Muscle layer of colon (tissue), 2 donors: ENCODE data around the gene KPNB1.

Experiments
- H3K27ac ChIP-seq: one replicate; pipeline ENCODE4 v1.7.0; 2013; ENCODE audit warnings: low read depth, mild to moderate bottlenecking, low read length, moderate library complexity
- H3K27me3 ChIP-seq, 2 donors: one replicate each; pipeline ENCODE4 v1.7.0; 2013; ENCODE audit warnings: low read length in 2 of 2, mild to moderate bottlenecking in 2 of 2; ENCODE audit not compliant: insufficient read depth in 2 of 2, control insufficient read depth in 1 of 2
- H3K36me3 ChIP-seq: one replicate; pipeline ENCODE4 v1.7.0; 2013; ENCODE audit warnings: mild to moderate bottlenecking, low read length; ENCODE audit not compliant: insufficient read depth
- H3K4me1 ChIP-seq: one replicate; pipeline ENCODE4 v1.7.0; 2013; ENCODE audit warnings: mild to moderate bottlenecking, low read length; ENCODE audit not compliant: insufficient read depth
- H3K4me3 ChIP-seq, 2 donors: one replicate each; pipeline ENCODE4 v1.7.0; 2013; ENCODE audit warnings: low read length in 2 of 2, low read depth in 1 of 2, mild to moderate bottlenecking in 1 of 2, moderate library complexity in 1 of 2
- H3K9ac ChIP-seq: one replicate; pipeline ENCODE4 v1.7.0; 2013; ENCODE audit warnings: low read length
- H3K9me3 ChIP-seq: one replicate; pipeline ENCODE4 v1.7.0; 2013; ENCODE audit warnings: mild to moderate bottlenecking, low read length
- donor health status: abdominal sarcoma.
- donor health status: Adenocarcinoma of cecum.

The KPNB1 gene

GRCh38 chr17:47703191-47703591, 53.5 kb downstream of the KPNB1 start:
- no peaks in the 10 kb centered on the region for H3K9me3 ChIP-seq
- H3K36me3 ChIP-seq: peaks cover 9% of the 10 kb centered on the region
- no peak overlapping the region for H3K27ac ChIP-seq
- no peak overlapping the region for H3K9ac ChIP-seq
- H3K27me3 ChIP-seq: no peaks in the 10 kb centered on the region
- no peak overlapping the region for H3K4me3 ChIP-seq
- H3K4me1 ChIP-seq: peaks cover 20% of the 10 kb centered on the region

GRCh38 chr17:47703671-47704070, 54.0 kb downstream of the KPNB1 start:
- H3K9ac ChIP-seq: no peak overlapping the region
- no peak overlapping the region for H3K4me3 ChIP-seq
- H3K4me1 ChIP-seq: peaks cover 21% of the 10 kb centered on the region
- H3K36me3 ChIP-seq: peaks cover 9% of the 10 kb centered on the region
- no peaks in the 10 kb centered on the region for H3K9me3 ChIP-seq
- no peaks in the 10 kb centered on the region for H3K27me3 ChIP-seq
- H3K27ac ChIP-seq: no peak overlapping the region

GRCh38 chr17:47704116-47704515, 54.4 kb downstream of the KPNB1 start:
- no peak overlapping the region for H3K9ac ChIP-seq
- H3K4me1 ChIP-seq: peaks cover 21% of the 10 kb centered on the region
- peaks cover 9% of the 10 kb centered on the region for H3K36me3 ChIP-seq
- no peak overlapping the region for H3K27ac ChIP-seq
- no peak overlapping the region for H3K4me3 ChIP-seq
- no peaks in the 10 kb centered on the region for H3K9me3 ChIP-seq
- no peaks in the 10 kb centered on the region for H3K27me3 ChIP-seq

- peaks cover 21% of the 10 kb centered on the region for H3K4me1 ChIP-seq
- H3K36me3 ChIP-seq: peaks cover 5% of the 10 kb centered on the region
- no peaks in the 10 kb centered on the region for H3K27me3 ChIP-seq
- H3K27ac ChIP-seq: no peak overlapping the region
- no peak overlapping the region for H3K4me3 ChIP-seq
- no peak overlapping the region for H3K9ac ChIP-seq
- no peaks in the 10 kb centered on the region for H3K9me3 ChIP-seq
Observed at GRCh38 chr17:47704736-47705135, 55.0 kb downstream of the KPNB1 start.

DNA sequence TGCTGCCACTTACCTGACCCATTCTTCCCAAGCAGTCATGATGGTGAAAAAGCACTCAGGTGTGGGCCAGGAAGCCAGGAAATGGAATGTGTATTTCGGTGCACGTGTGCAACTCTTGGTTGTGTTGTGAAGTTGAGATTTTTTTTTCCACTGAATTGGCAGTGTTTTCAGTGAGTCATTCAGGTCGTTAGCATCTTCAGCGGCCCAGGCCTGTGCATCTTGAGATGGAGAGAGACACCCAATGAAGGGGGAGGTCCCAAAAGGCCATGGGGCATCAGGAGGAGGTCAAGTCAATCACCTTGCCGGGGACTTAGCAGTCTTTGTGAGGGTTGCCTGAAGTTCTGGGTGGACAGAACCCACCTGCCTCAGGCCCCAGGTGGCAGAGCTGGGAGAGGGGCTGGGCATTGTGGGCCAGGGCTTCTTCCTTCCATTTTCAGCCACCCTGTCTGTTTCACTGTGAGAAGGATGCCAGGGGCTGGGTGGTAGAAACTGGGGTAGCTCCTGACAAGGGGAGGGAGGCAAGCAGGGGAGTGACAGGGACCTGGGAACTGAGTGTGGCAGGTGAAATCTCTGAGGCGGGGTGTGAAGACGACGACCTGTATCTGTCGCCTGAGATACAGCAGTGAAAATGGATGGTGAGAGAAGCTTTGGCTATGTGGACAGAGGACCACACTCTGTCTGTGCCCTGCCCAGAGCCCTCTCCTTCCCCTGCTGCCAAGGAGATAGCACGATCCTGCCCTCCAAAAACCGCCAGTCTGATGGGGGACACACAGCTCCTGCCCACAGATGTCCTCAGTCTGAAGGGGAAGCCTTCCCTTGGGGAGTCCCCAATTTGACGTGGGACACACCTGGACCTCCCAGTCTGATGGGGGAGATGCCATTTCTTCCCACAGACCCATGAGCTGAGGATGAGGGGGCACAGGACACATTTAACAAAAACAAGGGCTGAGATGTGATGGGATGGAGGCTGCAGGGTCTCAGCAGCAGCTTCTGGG, 56.1 kb downstream of the KPNB1 start:
- Histone ChIP-seq H3K9me3 (no peaks in the 10 kb centered on the region), H3K36me3 (no peaks in the 10 kb centered on the region), H3K4me3 (no peak overlapping the region), H3K27me3 (no peaks in the 10 kb centered on the region), H3K4me1 (peaks cover 21% of the 10 kb centered on the region), H3K27ac (no peak overlapping the region), H3K9ac (no peak overlapping the region)

GRCh38 chr17:47707056-47707804, 57.5 kb downstream of the KPNB1 start:
- Histone ChIP-seq H3K27me3 (no peaks in the 10 kb centered on the region), H3K9me3 (no peaks in the 10 kb centered on the region), H3K4me1 (peaks cover 21% of the 10 kb centered on the region), H3K4me3 (no peak overlapping the region), H3K9ac (no peak overlapping the region), H3K36me3 (no peaks in the 10 kb centered on the region), H3K27ac (no peak overlapping the region)

DNA sequence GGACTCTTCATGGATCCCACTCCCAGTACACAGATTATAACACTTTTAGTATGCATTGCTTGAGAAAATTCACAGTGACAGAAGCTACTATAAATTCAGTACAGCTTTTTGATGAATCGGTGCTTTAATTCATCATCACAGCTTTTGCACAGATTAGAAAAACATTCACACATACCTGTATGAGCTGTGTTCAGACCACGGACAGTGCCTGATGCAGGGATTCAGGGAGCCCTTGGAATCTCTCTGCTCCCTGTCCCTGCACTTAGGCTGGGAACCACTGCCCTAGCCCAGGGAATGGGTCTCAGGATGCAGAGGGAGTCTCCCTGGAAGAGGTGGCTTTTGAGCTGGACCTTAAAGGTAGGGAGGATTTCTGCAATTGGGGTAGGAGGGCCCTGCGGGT, 58.2 kb downstream of the KPNB1 start:
- peaks cover 0 to 5% of the 10 kb centered on the region in 2 donors for H3K27me3 ChIP-seq
- no peak overlapping the region for H3K9ac ChIP-seq
- H3K9me3 ChIP-seq: no peaks in the 10 kb centered on the region
- H3K36me3 ChIP-seq: no peaks in the 10 kb centered on the region
- H3K27ac ChIP-seq: no peak overlapping the region
- peaks cover 21% of the 10 kb centered on the region for H3K4me1 ChIP-seq
- H3K4me3 ChIP-seq: no peak overlapping the region

- H3K27ac ChIP-seq: no peak overlapping the region
- H3K4me1 ChIP-seq: peaks cover 21% of the 10 kb centered on the region
- no peak overlapping the region for H3K9ac ChIP-seq
- H3K27me3 ChIP-seq: peaks cover 0 to 10% of the 10 kb centered on the region in 2 donors
- no peak overlapping the region for H3K4me3 ChIP-seq
- H3K9me3 ChIP-seq: no peaks in the 10 kb centered on the region
- H3K36me3 ChIP-seq: no peaks in the 10 kb centered on the region
Observed at GRCh38 chr17:47708312-47708863, 58.7 kb downstream of the KPNB1 start.

GRCh38 chr17:47708864-47709541, 59.3 kb downstream of the KPNB1 start:
- H3K4me1 ChIP-seq: peaks cover 21% of the 10 kb centered on the region
- H3K27ac ChIP-seq: no peak overlapping the region
- H3K9me3 ChIP-seq: no peaks in the 10 kb centered on the region
- no peaks in the 10 kb centered on the region for H3K36me3 ChIP-seq
- no peak overlapping the region for H3K9ac ChIP-seq
- peaks cover 0 to 10% of the 10 kb centered on the region in 2 donors for H3K27me3 ChIP-seq
- no peak overlapping the region for H3K4me3 ChIP-seq

DNA sequence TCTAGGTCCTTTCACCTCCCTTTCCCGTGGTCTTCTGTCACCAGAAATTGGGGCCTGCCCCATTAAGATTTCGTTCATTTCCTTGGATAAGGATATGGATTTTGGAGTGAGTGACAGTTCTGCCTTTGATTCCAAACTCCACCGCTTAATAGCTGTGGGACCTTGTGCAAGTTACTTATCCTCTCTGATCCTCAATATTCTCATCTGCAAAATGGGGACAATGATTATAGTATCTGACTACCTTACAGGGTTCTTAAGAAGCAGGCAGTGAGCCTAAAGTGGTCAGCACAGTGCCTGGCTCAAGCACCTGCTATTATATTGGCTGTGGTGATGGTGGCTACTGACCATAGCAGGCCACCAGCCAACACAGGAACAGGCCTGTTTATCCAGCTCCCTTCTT, 59.9 kb downstream of the KPNB1 start:
- H3K27ac ChIP-seq: no peak overlapping the region
- H3K4me3 ChIP-seq: no peak overlapping the region
- peaks cover 0 to 10% of the 10 kb centered on the region in 2 donors for H3K27me3 ChIP-seq
- H3K4me1 ChIP-seq: peaks cover 21% of the 10 kb centered on the region
- H3K36me3 ChIP-seq: no peaks in the 10 kb centered on the region
- H3K9me3 ChIP-seq: no peaks in the 10 kb centered on the region
- no peak overlapping the region for H3K9ac ChIP-seq
